ENCODE data around the gene CD8B2.
A peak's percentile ranks its signal among the peaks of the same experiment; 100 is the strongest.
"Not testable (repeated sequence)": the region's sequence is repeated elsewhere in the genome, so short reads cannot be mapped to it uniquely, and the experiment has no call there.

CD8B2 gene

DNA sequence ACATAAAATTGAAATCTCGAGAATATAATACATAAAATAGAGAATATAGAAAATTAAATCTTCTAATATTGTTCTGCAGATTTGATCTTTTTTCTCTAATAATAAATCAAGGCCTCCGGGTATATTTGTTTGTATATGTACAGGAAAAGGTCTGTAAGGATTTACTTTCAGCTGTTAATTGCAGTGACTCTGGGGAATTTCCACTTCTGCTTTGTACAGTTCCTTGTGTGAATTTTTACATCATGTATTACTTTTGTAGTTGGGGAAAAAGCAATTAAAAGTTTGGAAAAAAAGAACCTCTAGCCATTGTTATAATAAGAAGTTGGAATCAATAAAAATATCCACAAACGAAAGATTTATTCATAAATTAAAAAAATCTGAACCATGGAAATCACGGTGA, 23.6 kb downstream of the CD8B2 start:
- DNase-seq (ENCODE audit: insufficient read length, low spot score); FAIRE-seq: not testable (repeated sequence)

- peak; percentile 86 for FAIRE-seq
- not testable (repeated sequence) for DNase-seq (ENCODE audit: insufficient read length, low spot score)
Measured at GRCh38 chr2:106511476-106511901, 24.3 kb downstream of the CD8B2 start.

DNA sequence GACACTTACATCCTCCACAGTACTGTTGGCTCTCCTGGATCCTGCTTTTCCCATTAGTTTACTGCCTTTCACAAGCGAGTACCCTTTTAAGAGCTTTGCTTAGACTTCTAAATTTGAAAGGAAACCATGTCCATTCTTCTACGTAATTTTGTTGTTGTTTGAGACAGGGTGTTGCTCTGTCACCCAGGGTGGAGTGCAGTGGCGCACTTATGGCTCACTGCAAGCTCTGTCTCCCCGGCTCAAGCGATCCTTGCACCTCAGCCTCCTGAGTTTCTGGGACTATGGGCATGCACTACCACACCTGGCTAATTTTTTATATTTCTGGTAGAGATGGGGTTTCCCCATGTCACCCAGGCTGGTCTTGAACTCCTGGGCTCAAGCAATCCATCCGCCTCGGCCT, 24.8 kb downstream of the CD8B2 start:
- not testable (repeated sequence) for DNase-seq (ENCODE audit: insufficient read length, low spot score); FAIRE-seq

- FAIRE-seq; DNase-seq (ENCODE audit: insufficient read length, low spot score): not testable (repeated sequence)
Measured at GRCh38 chr2:106513391-106513790, 26.2 kb downstream of the CD8B2 start.

- FAIRE-seq; DNase-seq (ENCODE audit: insufficient read length, low spot score): not testable (repeated sequence)
Measured at GRCh38 chr2:106514827-106515226, 27.7 kb downstream of the CD8B2 start.

GRCh38 chr2:106516436-106516835, 29.3 kb downstream of the CD8B2 start:
- FAIRE-seq = no peak
- DNase-seq (ENCODE audit: insufficient read length, low spot score) = no peak
- no peak for TF ChIP-seq POLR2A (IDR thresholded peaks at IDR 0.05; ENCODE audit: low read depth, low read length)

DNA sequence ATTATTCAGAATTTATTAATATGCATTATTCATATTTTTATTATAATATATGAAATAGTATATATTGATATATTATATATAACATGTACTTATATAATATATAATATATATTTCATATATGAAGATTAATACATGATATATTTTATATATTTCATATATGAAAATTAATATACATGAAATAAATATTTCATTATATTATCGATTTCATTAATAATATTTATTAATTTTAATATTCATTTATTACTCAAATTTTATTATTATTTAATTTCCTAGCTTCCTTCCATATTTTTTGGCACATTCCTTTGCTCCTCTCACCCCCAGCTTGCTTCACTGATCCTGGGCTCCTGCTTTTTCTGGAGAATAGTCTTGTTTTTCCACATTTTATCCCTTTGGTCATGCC, 29.7 kb downstream of the CD8B2 start:
- DNase-seq (ENCODE audit: insufficient read length, low spot score) (no peak), FAIRE-seq (no peak)
- TF ChIP-seq POLR2A (IDR thresholded peaks at IDR 0.05; ENCODE audit: low read depth, low read length) = no peak

DNA sequence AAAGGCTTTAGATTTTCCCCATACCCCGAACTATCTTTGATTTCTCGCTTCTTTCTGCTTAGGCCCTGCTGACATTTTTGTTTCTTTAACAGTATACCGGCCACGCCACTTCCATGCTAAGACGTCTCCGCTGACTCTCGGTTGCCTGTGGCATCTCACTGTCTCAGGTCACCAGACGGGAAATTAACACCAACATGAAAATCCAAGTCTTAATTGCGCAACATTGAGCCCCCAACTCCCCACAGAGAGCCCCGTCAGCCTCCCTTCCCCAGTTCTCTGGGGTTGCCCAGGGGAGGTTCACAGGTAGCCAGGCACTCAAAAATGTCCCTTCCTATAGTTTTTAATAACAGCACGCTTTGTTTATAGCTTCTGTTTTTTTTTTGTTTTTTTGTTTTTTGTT, 30.2 kb downstream of the CD8B2 start:
- no peak for TF ChIP-seq POLR2A (IDR thresholded peaks at IDR 0.05; ENCODE audit: low read depth, low read length)
- FAIRE-seq = no peak
- no peak for DNase-seq (ENCODE audit: insufficient read length, low spot score)

- DNase-seq (ENCODE audit: insufficient read length, low spot score) = no peak
- no peak for FAIRE-seq
- no peak for TF ChIP-seq POLR2A (IDR thresholded peaks at IDR 0.05; ENCODE audit: low read depth, low read length)
Measured at GRCh38 chr2:106519767-106520166, 32.6 kb downstream of the CD8B2 start.

- FAIRE-seq = no peak
- no peak for DNase-seq (ENCODE audit: insufficient read length, low spot score)
- TF ChIP-seq POLR2A (IDR thresholded peaks at IDR 0.05; ENCODE audit: low read depth, low read length) = no peak
Measured at GRCh38 chr2:106521016-106521415, 33.9 kb downstream of the CD8B2 start.

DNA sequence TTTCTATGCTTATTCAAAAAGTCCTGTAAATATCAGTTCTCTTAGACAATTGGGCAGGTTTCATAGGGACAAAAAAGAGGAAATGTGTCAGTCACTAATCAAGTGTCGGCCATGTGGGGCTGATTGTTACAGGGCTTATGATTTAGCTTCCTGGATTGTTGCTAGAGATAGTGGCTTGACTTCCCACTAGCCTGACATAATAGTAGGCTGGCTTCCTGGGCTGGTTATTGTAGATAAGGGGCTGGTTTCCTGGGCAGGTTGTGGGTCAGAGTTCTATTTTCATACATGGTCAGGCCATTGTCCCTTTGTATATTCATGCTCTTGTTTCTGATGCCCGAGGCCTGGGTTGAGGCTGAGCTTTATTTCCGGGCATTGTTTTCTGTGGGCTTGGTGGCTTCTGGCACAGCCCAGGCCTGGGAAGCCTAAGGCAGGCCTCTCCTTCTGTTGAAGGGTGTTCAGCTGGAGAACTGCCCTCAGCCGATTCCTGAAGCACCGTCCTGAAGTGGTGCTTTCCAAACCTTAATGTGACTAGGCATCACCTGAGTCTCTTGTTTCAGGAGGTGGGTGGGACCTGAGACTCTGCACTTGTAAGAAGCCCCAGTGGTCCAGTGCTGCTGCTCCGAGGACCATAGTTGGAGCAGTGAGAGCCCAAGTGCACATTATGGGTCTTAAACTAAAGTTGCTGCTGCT, 37.0 kb downstream of the CD8B2 start:
- TF ChIP-seq POLR2A (IDR thresholded peaks at IDR 0.05; ENCODE audit: low read depth, low read length) = no peak
- FAIRE-seq = no peak
- DNase-seq (ENCODE audit: insufficient read length, low spot score) = no peak

GRCh38 chr2:106530866-106531265, 43.7 kb downstream of the CD8B2 start:
- FAIRE-seq (no peak), DNase-seq (ENCODE audit: insufficient read length, low spot score) (no peak)
- TF ChIP-seq POLR2A (IDR thresholded peaks at IDR 0.05; ENCODE audit: low read depth, low read length) = no peak

- FAIRE-seq = no peak
- no peak for TF ChIP-seq POLR2A (IDR thresholded peaks at IDR 0.05; ENCODE audit: low read depth, low read length)
- DNase-seq (ENCODE audit: insufficient read length, low spot score) = no peak
Measured at GRCh38 chr2:106531676-106532214, 44.6 kb downstream of the CD8B2 start.

DNA sequence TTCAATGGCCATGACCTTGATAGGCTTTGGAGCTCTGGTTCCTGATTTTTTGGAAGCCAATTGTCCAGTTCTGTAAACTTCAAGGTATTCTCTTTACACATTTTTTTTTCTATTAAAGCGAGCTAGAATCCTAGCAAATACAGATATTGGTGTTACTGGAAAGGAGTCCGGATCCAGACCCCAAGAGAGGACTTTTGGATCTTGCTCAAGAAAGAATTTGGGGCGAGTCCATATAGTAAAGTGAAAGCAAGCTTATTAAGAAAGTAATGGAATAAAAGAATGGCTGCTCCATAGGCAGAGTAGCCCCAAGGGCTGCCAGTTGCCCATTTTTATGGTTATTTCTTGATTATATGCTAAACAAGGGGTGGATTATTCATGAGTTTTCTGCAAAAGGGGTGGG, 45.1 kb downstream of the CD8B2 start:
- no peak for TF ChIP-seq POLR2A (IDR thresholded peaks at IDR 0.05; ENCODE audit: low read depth, low read length)
- no peak for DNase-seq (ENCODE audit: insufficient read length, low spot score)
- no peak for FAIRE-seq

GRCh38 chr2:106534471-106534870, 47.3 kb downstream of the CD8B2 start:
- no peak for DNase-seq (ENCODE audit: insufficient read length, low spot score)
- no peak for TF ChIP-seq POLR2A (IDR thresholded peaks at IDR 0.05; ENCODE audit: low read depth, low read length)
- FAIRE-seq = no peak

DNA sequence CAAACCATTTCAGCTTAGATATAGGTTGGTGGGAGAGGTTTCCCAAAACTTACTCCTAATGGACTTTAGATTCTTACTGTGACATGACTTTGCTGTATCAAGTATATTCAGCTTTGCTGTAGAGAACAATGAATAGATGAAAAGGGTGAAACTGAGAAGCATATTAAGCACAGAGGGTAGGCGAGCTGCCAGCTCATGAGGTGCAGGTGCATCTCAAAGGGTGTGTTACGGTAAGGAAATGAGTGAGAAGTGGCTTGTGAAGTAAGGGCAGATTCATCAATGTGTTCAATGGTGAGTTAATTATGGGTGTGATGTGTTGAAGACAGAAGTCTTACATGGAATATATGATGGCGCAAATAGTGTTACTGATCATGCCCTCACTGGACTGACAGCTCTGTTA, 49.3 kb downstream of the CD8B2 start:
- no peak for FAIRE-seq
- no peak for TF ChIP-seq POLR2A (IDR thresholded peaks at IDR 0.05; ENCODE audit: low read depth, low read length)
- no peak for DNase-seq (ENCODE audit: insufficient read length, low spot score)
